ENCODE data around the gene COL9A1.

GRCh38 chr6:70175770-70176169 is 127.1 kb downstream of the COL9A1 start:
- TF ChIP-seq CTCF (IDR thresholded peaks at IDR 0.05): no peak
- TF ChIP-seq POLR2A (IDR thresholded peaks at IDR 0.05): no peak

Data from prostate gland (tissue), 2 donors.